KMS-11 (cell line): ENCODE data around the gene PTPRA.

Experiments used
- H2AFZ ChIP-seq: fragments of 200-600 bp; sonication (generic); 2 replicates; pipeline ENCODE4 v1.6.1; 2016; ENCODE audit warnings: antibody characterized with exemption, mixed run types, low read depth
- H3K27ac ChIP-seq: fragments of 200-600 bp; sonication (generic); 2 replicates; pipeline ENCODE4 v1.6.1; 2016; ENCODE audit warnings: mild to moderate bottlenecking, mixed run types
- H3K27me3 ChIP-seq: fragments of 200-600 bp; sonication (generic); 2 replicates; pipeline ENCODE4 v1.6.1; 2017; ENCODE audit warnings: mild to moderate bottlenecking, low read depth, mixed run types, moderate library complexity; ENCODE audit not compliant: insufficient read depth
- H3K36me3 ChIP-seq: fragments of 200-600 bp; sonication (generic); 2 replicates; pipeline ENCODE4 v1.6.1; 2017; ENCODE audit warnings: mild to moderate bottlenecking, mixed run types; ENCODE audit not compliant: insufficient read depth
- H3K4me1 ChIP-seq: fragments of 200-600 bp; sonication (generic); 2 replicates; pipeline ENCODE4 v1.6.1; 2016; ENCODE audit warnings: mild to moderate bottlenecking, low read depth, mixed run types; ENCODE audit not compliant: poor library complexity, severe bottlenecking
- H3K4me2 ChIP-seq: fragments of 200-600 bp; sonication (generic); 2 replicates; pipeline ENCODE4 v1.7.0; 2016; ENCODE audit warnings: mild to moderate bottlenecking, mixed run types
- H3K4me3 ChIP-seq: fragments of 200-600 bp; sonication (generic); IDR thresholded peaks from 2 replicates; pipeline ENCODE4 v1.6.1; 2017; ENCODE audit warnings: low read depth, low read length, mixed read lengths; ENCODE audit not compliant: insufficient read depth
- H3K79me2 ChIP-seq: fragments of 200-600 bp; sonication (generic); 2 replicates; pipeline ENCODE4 v1.6.1; 2016; ENCODE audit warnings: low read depth, mixed run types; ENCODE audit not compliant: insufficient read depth
- H3K9ac ChIP-seq: fragments of 200-600 bp; sonication (generic); 2 replicates; pipeline ENCODE4 v1.6.1; 2016; ENCODE audit warnings: mild to moderate bottlenecking, mixed run types
- H4K20me1 ChIP-seq: fragments of 200-600 bp; sonication (generic); 2 replicates; pipeline ENCODE4 v1.6.1; 2016; ENCODE audit warnings: mild to moderate bottlenecking, mixed run types; ENCODE audit not compliant: insufficient read depth
- TF ChIP-seq, protein P1 (sequence below): fragments of 200-600 bp; sonication (generic); conservative IDR thresholded peaks from 2 replicates; pipeline ENCODE4 v1.6.1; 2017; ENCODE audit warnings: low read depth, mild to moderate bottlenecking, antibody characterized with exemption, low read length, moderate library complexity, mixed read lengths

Gene PTPRA

DNA sequence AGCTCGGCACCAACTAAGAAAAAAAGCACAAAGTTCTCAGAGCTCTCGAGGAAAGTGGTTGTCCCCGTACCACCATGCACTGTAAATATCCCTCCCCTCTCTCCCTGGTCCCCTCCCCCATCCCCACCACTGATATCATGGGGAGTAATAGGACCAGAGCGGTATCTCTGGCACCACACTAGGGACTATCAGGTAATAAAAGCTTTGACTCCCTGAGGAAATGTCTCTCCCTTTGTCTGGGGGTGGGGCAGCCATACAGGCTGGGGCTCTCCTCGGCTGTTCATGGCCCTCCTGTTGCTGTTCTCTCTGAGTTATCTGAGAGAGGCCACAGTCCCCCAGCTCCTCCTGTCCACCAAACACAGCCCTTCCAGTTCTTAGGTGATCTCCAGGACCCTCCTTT lies 165.2 kb downstream of the PTPRA start:
- H3K4me1 ChIP-seq, result no peaks in the 10 kb centered on the region
- no peak overlapping the region for H3K4me3 ChIP-seq
- no peak overlapping the region for H3K9ac ChIP-seq
- no peak overlapping the region for H3K27ac ChIP-seq
- H3K27me3 ChIP-seq, result no peaks in the 10 kb centered on the region
- TF ChIP-seq, protein P1, sequence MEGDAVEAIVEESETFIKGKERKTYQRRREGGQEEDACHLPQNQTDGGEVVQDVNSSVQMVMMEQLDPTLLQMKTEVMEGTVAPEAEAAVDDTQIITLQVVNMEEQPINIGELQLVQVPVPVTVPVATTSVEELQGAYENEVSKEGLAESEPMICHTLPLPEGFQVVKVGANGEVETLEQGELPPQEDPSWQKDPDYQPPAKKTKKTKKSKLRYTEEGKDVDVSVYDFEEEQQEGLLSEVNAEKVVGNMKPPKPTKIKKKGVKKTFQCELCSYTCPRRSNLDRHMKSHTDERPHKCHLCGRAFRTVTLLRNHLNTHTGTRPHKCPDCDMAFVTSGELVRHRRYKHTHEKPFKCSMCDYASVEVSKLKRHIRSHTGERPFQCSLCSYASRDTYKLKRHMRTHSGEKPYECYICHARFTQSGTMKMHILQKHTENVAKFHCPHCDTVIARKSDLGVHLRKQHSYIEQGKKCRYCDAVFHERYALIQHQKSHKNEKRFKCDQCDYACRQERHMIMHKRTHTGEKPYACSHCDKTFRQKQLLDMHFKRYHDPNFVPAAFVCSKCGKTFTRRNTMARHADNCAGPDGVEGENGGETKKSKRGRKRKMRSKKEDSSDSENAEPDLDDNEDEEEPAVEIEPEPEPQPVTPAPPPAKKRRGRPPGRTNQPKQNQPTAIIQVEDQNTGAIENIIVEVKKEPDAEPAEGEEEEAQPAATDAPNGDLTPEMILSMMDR, result no peak
- H3K79me2 ChIP-seq, result no peaks in the 10 kb centered on the region
- H2AFZ ChIP-seq, result no peak overlapping the region
- H4K20me1 ChIP-seq, result no peaks in the 10 kb centered on the region
- no peak overlapping the region for H3K4me2 ChIP-seq
- H3K36me3 ChIP-seq, result no peaks in the 10 kb centered on the region

DNA sequence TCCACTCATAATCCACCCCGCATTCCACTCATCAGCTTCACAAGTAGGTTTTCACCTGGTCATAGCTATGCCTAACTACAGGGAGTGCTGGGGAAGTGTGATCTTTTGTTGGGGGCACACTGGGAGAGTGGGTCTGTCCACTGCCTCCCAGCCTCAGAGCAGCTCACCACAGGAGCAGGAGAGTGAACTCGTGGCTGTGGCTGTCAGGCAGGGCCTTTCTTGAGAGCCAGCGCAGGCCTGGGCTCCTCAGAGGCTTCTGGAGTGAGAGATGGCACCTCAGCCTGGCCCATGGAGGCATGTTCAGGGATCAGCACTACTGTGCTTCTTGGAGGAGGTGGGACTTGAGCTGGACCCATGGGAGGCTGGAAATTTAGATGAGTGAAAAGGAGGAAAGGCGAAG lies 166.1 kb downstream of the PTPRA start:
- Histone ChIP-seq H3K9ac (no peak overlapping the region), H4K20me1 (no peaks in the 10 kb centered on the region), H3K27me3 (no peaks in the 10 kb centered on the region), H3K4me3 (no peak overlapping the region), H3K79me2 (no peaks in the 10 kb centered on the region), H3K36me3 (no peaks in the 10 kb centered on the region), H3K4me1 (no peaks in the 10 kb centered on the region), H3K27ac (no peak overlapping the region), H2AFZ (no peak overlapping the region), H3K4me2 (no peak overlapping the region)
- TF ChIP-seq, protein P1, result no peak

- Histone ChIP-seq H3K4me1 (peaks cover 3% of the 10 kb centered on the region), H3K36me3 (no peaks in the 10 kb centered on the region), H3K4me3 (no peak overlapping the region), H3K4me2 (no peak overlapping the region), H3K27ac (no peak overlapping the region), H2AFZ (no peak overlapping the region), H3K27me3 (no peaks in the 10 kb centered on the region), H3K9ac (no peak overlapping the region), H3K79me2 (no peaks in the 10 kb centered on the region), H4K20me1 (no peaks in the 10 kb centered on the region)
- TF ChIP-seq, protein P1, result no peak
Measured at GRCh38 chr20:3040086-3040485, 166.8 kb downstream of the PTPRA start.

DNA sequence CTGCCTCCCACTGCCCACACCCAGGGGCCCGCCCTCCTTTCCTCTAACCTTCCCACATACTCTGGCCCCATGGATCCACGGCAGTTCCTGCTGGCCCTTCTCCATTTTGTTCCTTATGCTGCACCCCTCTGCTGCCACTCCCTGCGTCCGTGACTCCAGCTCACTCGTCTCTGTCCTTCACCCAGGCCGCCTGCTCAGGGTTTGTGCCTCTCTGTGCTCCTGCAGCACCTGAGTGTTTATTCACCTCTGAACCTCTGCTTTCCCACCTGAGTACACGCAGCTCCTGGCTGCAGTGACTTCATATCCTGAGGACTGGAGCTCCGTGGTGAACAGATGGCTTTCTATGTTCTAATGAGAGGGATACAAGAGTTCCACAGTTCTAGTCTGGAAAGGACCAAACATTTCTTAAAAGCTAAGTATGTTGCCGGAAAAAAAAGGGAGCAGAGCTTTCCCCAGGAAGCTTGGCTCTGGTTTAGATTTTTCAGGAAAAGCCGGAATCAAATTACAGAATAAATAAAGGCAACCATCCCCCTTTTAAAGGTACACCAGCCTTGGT lies 168.7 kb downstream of the PTPRA start:
- no peaks in the 10 kb centered on the region for H3K36me3 ChIP-seq
- H4K20me1 ChIP-seq, result no peaks in the 10 kb centered on the region
- H3K27me3 ChIP-seq, result no peaks in the 10 kb centered on the region
- no peak overlapping the region for H3K9ac ChIP-seq
- H3K4me2 ChIP-seq, result no peak overlapping the region
- H3K4me3 ChIP-seq, result no peak overlapping the region
- H3K27ac ChIP-seq, result no peak overlapping the region
- TF ChIP-seq, protein P1, result no peak
- H3K4me1 ChIP-seq, result peaks cover 4% of the 10 kb centered on the region
- H2AFZ ChIP-seq, result no peak overlapping the region
- H3K79me2 ChIP-seq, result no peaks in the 10 kb centered on the region
